ENCODE results near the gene FRMD4A. TPM values are rescaled to one million over a fixed set of nuclear protein-coding genes. Genes with fewer than 3 reads are reported as not detected.

The FRMD4A gene
- total and polyA plus RNA-seq, 10 of the 15 experiments (the other 5 are each of a cell fraction or from before 2014, with no cell fraction given): 17.8 to 75.2 (median 39.1) TPM

DNA sequence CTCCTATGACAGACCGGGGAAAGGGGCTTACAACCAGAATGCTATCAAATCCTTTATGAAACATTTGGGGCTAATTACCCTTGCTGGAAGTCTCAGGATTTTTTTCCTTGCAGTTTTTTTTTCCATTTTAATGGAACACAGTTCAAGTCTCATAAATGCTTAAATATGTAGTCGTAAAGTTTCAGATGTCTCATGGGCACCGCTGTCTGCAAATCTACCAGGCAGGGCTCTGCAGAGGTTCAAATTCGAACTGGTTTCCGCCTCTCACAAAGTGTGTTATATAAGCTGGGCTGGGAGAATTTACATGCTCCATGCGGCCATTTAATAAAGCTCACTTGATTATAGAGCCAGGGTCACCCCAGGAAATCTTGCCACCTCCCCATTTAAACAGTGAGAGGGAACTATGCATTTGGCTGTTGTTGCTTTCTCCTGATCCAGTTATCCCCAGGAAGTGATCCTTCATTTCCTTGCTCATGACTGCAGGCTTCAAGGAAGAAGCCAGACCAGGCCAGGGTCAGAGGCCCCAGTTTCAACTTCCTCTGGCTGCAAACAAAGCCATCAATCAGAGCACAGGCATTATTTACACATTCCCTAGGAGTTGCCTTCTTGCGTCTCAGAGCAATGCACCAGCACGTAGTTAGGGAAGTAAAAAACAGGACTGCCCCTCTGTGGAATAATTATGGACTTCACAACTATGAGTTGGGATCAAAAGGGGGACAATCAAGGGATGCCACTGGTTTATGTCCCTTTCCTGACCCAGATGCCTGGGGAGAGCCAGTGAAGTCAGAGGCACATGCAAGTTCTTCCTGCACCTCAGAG, 385.1 kb downstream of the FRMD4A start:
- ChIA-PET CTCF (no interaction called here), SMC1A (ENCODE audit: uncharacterized antibody, unreplicated experiment) (no interaction called here), POLR2A (no interaction called here), RAD21 (ENCODE audit: unreplicated experiment) (no interaction called here)
- no peak overlapping the region for H3K4me3 ChIP-seq
- no peaks in the 10 kb centered on the region; the same call in 1 of the 2 replicates for H4K20me1 ChIP-seq (ENCODE audit: control insufficient read depth, insufficient read depth)
- H3K9ac ChIP-seq (ENCODE audit: control insufficient read depth, insufficient read depth, low read length): no peak overlapping the region
- DNase-seq (ENCODE audit: low read depth, low spot score) (no peak), FAIRE-seq (no peak), ATAC-seq (no peak)
- no peak overlapping the region for H3K27ac ChIP-seq (ENCODE audit: control insufficient read depth, insufficient read depth)
- no TSS peak for BruUV-seq (replicated peaks)
- H3K4me1 ChIP-seq (ENCODE audit: control insufficient read depth, insufficient read depth, low read length): peaks cover 2% of the 10 kb centered on the region; the same call in 1 of the 2 replicates
- intact Hi-C loops (cut with micrococcal nuclease; ENCODE audit: unreplicated experiment) (no loop called here), in situ Hi-C loops (cut with MboI) (no loop called here)
- H3K36me3 ChIP-seq (ENCODE audit: control insufficient read depth in 2 of 2, insufficient read depth in 2 of 2, low read length in 1 of 2): no peaks in the 10 kb centered on the region; a peak in 2 of 4 replicates
- H3K27me3 ChIP-seq (replicated peaks in 1 of 2; ENCODE audit: control insufficient read depth in 2 of 2, insufficient read depth in 2 of 2, low read length in 1 of 2): no peaks in the 10 kb centered on the region
- WGBS (ENCODE audit: insufficient coverage, insufficient replicate concordance, low lambda C conversion rate, missing lambda C conversion rate): 62% methylated on average over 8 of the region's 8 CpGs
- H3K4me2 ChIP-seq (ENCODE audit: control insufficient read depth, insufficient read depth): no peak overlapping the region
- H3K9me3 ChIP-seq (replicated peaks; ENCODE audit: control insufficient read depth, insufficient read depth, low read length): no peaks in the 10 kb centered on the region; the same call in 2 of the 3 replicates
- H2AFZ ChIP-seq (ENCODE audit: control insufficient read depth, low read depth, low read length): no peak overlapping the region
- H3K79me2 ChIP-seq (ENCODE audit: control insufficient read depth, insufficient read depth, low read length): no peaks in the 10 kb centered on the region
- TF ChIP-seq ZNF24 (IDR thresholded peaks at IDR 0.05) (no peak), BACH1 (IDR thresholded peaks at IDR 0.05; ENCODE audit: borderline replicate concordance) (no peak), POLR2AphosphoS2 (IDR thresholded peaks at IDR 0.05; ENCODE audit: low read depth, low read length) (no peak), KLF5 (IDR thresholded peaks at IDR 0.05; ENCODE audit: partially characterized antibody) (no peak), ATF7 (IDR thresholded peaks at IDR 0.05; ENCODE audit: low read depth) (no peak), HDAC6 (IDR thresholded peaks at IDR 0.05; ENCODE audit: unreplicated experiment) (no peak), YY1 (IDR thresholded peaks at IDR 0.05; ENCODE audit: low read depth, low read length) (no peak), SMAD5 (IDR thresholded peaks at IDR 0.05; ENCODE audit: low read depth) (no peak)
- TF ChIP-seq, protein P1, sequence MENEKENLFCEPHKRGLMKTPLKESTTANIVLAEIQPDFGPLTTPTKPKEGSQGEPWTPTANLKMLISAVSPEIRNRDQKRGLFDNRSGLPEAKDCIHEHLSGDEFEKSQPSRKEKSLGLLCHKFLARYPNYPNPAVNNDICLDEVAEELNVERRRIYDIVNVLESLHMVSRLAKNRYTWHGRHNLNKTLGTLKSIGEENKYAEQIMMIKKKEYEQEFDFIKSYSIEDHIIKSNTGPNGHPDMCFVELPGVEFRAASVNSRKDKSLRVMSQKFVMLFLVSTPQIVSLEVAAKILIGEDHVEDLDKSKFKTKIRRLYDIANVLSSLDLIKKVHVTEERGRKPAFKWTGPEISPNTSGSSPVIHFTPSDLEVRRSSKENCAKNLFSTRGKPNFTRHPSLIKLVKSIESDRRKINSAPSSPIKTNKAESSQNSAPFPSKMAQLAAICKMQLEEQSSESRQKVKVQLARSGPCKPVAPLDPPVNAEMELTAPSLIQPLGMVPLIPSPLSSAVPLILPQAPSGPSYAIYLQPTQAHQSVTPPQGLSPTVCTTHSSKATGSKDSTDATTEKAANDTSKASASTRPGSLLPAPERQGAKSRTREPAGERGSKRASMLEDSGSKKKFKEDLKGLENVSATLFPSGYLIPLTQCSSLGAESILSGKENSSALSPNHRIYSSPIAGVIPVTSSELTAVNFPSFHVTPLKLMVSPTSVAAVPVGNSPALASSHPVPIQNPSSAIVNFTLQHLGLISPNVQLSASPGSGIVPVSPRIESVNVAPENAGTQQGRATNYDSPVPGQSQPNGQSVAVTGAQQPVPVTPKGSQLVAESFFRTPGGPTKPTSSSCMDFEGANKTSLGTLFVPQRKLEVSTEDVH (IDR thresholded peaks at IDR 0.05; ENCODE audit: low read depth, partially characterized antibody): no peak
- TF ChIP-seq, protein P2, sequence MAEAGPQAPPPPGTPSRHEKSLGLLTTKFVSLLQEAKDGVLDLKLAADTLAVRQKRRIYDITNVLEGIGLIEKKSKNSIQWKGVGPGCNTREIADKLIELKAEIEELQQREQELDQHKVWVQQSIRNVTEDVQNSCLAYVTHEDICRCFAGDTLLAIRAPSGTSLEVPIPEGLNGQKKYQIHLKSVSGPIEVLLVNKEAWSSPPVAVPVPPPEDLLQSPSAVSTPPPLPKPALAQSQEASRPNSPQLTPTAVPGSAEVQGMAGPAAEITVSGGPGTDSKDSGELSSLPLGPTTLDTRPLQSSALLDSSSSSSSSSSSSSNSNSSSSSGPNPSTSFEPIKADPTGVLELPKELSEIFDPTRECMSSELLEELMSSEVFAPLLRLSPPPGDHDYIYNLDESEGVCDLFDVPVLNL (IDR thresholded peaks at IDR 0.05; ENCODE audit: low read depth, low read length): no peak
- TF ChIP-seq, protein P3, sequence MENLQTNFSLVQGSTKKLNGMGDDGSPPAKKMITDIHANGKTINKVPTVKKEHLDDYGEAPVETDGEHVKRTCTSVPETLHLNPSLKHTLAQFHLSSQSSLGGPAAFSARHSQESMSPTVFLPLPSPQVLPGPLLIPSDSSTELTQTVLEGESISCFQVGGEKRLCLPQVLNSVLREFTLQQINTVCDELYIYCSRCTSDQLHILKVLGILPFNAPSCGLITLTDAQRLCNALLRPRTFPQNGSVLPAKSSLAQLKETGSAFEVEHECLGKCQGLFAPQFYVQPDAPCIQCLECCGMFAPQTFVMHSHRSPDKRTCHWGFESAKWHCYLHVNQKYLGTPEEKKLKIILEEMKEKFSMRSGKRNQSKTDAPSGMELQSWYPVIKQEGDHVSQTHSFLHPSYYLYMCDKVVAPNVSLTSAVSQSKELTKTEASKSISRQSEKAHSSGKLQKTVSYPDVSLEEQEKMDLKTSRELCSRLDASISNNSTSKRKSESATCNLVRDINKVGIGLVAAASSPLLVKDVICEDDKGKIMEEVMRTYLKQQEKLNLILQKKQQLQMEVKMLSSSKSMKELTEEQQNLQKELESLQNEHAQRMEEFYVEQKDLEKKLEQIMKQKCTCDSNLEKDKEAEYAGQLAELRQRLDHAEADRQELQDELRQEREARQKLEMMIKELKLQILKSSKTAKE (IDR thresholded peaks at IDR 0.05; ENCODE audit: low read depth, poor library complexity, severe bottlenecking): no peak
- TF ChIP-seq, protein P4, sequence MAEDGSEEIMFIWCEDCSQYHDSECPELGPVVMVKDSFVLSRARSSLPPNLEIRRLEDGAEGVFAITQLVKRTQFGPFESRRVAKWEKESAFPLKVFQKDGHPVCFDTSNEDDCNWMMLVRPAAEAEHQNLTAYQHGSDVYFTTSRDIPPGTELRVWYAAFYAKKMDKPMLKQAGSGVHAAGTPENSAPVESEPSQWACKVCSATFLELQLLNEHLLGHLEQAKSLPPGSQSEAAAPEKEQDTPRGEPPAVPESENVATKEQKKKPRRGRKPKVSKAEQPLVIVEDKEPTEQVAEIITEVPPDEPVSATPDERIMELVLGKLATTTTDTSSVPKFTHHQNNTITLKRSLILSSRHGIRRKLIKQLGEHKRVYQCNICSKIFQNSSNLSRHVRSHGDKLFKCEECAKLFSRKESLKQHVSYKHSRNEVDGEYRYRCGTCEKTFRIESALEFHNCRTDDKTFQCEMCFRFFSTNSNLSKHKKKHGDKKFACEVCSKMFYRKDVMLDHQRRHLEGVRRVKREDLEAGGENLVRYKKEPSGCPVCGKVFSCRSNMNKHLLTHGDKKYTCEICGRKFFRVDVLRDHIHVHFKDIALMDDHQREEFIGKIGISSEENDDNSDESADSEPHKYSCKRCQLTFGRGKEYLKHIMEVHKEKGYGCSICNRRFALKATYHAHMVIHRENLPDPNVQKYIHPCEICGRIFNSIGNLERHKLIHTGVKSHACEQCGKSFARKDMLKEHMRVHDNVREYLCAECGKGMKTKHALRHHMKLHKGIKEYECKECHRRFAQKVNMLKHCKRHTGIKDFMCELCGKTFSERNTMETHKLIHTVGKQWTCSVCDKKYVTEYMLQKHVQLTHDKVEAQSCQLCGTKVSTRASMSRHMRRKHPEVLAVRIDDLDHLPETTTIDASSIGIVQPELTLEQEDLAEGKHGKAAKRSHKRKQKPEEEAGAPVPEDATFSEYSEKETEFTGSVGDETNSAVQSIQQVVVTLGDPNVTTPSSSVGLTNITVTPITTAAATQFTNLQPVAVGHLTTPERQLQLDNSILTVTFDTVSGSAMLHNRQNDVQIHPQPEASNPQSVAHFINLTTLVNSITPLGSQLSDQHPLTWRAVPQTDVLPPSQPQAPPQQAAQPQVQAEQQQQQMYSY (CRISPR knock-in tag; IDR thresholded peaks at IDR 0.05): no peak

All from GM12878 (cell line).